ENCODE results near the gene SLC4A7. TPM values are rescaled to one million over a fixed set of nuclear protein-coding genes. Genes with fewer than 3 reads are reported as not detected.

Gene SLC4A7
- total and polyA plus RNA-seq, 9 of the 15 experiments (the other 6 are each of a cell fraction or from before 2014, with no cell fraction given) = 1.7 to 13.6 (median 8.0) TPM

DNA sequence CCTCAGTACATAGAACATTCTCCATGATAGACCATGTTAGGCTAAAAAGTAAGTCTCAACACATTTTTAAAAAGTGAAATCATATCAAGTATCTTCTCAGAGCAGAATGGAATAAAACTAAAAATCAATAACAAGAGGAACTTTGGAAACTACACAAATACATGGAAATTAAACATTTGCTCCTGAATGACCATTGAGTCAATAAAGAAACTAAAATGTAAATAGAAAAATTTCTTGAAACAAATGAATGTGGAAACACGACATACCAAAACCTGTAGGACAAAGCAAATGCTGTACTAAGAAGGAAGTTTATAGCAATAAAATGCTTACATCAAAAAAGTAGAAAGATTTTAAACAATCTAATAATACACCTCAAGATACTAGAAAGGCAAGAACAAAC lies 148.6 kb downstream of the SLC4A7 start:
- POLR2A ChIA-PET = no interaction called here
- no peaks in the 10 kb centered on the region for H3K27me3 ChIP-seq (ENCODE audit: control insufficient read depth in 2 of 2, insufficient read depth in 2 of 2, low read length in 2 of 2)
- no peak overlapping the region for H3K27ac ChIP-seq (ENCODE audit: extremely low read depth, low read depth, low read length)
- TF ChIP-seq MED1 (CRISPR knock-in tag; IDR thresholded peaks at IDR 0.05; ENCODE audit: borderline replicate concordance) (no peak), MAZ (CRISPR knock-in tag; conservative IDR thresholded peaks at IDR 0.05 in 1 of 2, IDR thresholded peaks at IDR 0.05 in 1 of 2) (no peak), ZNF668 (CRISPR knock-in tag; IDR thresholded peaks at IDR 0.05) (no peak), HDGF (IDR thresholded peaks at IDR 0.05) (no peak), ESRRA (IDR thresholded peaks at IDR 0.05; ENCODE audit: borderline replicate concordance, low read depth) (no peak)
- TF ChIP-seq, protein P1, sequence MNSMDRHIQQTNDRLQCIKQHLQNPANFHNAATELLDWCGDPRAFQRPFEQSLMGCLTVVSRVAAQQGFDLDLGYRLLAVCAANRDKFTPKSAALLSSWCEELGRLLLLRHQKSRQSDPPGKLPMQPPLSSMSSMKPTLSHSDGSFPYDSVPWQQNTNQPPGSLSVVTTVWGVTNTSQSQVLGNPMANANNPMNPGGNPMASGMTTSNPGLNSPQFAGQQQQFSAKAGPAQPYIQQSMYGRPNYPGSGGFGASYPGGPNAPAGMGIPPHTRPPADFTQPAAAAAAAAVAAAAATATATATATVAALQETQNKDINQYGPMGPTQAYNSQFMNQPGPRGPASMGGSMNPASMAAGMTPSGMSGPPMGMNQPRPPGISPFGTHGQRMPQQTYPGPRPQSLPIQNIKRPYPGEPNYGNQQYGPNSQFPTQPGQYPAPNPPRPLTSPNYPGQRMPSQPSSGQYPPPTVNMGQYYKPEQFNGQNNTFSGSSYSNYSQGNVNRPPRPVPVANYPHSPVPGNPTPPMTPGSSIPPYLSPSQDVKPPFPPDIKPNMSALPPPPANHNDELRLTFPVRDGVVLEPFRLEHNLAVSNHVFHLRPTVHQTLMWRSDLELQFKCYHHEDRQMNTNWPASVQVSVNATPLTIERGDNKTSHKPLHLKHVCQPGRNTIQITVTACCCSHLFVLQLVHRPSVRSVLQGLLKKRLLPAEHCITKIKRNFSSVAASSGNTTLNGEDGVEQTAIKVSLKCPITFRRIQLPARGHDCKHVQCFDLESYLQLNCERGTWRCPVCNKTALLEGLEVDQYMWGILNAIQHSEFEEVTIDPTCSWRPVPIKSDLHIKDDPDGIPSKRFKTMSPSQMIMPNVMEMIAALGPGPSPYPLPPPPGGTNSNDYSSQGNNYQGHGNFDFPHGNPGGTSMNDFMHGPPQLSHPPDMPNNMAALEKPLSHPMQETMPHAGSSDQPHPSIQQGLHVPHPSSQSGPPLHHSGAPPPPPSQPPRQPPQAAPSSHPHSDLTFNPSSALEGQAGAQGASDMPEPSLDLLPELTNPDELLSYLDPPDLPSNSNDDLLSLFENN (IDR thresholded peaks at IDR 0.05; ENCODE audit: low read depth in 2 of 2, low read length in 2 of 2) = no peak
- CTCF ChIA-PET (ENCODE audit: low intra/inter-chr PET ratio) = no interaction called here
- no peaks in the 10 kb centered on the region for H3K79me2 ChIP-seq (ENCODE audit: control insufficient read depth, insufficient read depth, low read length)
- WGBS (ENCODE audit: insufficient coverage, low coverage, missing lambda C conversion rate) = 0% methylated on average over 1 of the region's 1 CpG
- no TSS peak for BruUV-seq (replicated peaks)
- no peak for DNase-seq (ENCODE audit: extremely low read depth in 1 of 4, low spot score in 3 of 4)
- H3K36me3 ChIP-seq (ENCODE audit: control insufficient read depth, insufficient read depth, low read length) = no peaks in the 10 kb centered on the region
- no peaks in the 10 kb centered on the region for H3K9me1 ChIP-seq (ENCODE audit: control insufficient read depth, insufficient read depth, low read length)
- ATAC-seq = no peak
- H3K4me3 ChIP-seq = no peak overlapping the region
- no peak overlapping the region for H3K4me2 ChIP-seq (ENCODE audit: insufficient read depth, low read length)
- in situ Hi-C loops (cut with MboI) = no loop called here
- no peaks in the 10 kb centered on the region for H3K4me1 ChIP-seq (replicated peaks in 1 of 2; ENCODE audit: control insufficient read depth in 2 of 2, insufficient read depth in 2 of 2, low read length in 2 of 2)
- no peak overlapping the region for H3K9ac ChIP-seq (ENCODE audit: insufficient read depth in 1 of 2, low read depth in 2 of 2, low read length in 2 of 2)
- FAIRE-seq = no peak
- intact Hi-C loops (cut with micrococcal nuclease) = no loop called here
- H2AFZ ChIP-seq (ENCODE audit: low read depth, low read length) = no peak overlapping the region
- H3K9me3 ChIP-seq (replicated peaks; ENCODE audit: control insufficient read depth, insufficient read depth, low read depth, low read length) = 0 out of 2 replicates have a peak, but pooled peaks cover 2% of the 10 kb centered on the region
- no peaks in the 10 kb centered on the region for H4K20me1 ChIP-seq (replicated peaks; ENCODE audit: control insufficient read depth, insufficient read depth, low read length)
